HG03060 (cell line): ENCODE results near the gene PCID2.
"Not testable (repeated sequence)": the region's sequence is repeated elsewhere in the genome, so short reads cannot be mapped to it uniquely, and the experiment has no call there.

ENCODE experiments used
- ATAC-seq: cut with Tn5 transposase; IDR thresholded peaks from one replicate; pipeline ENCODE4 v1.9.1; 2021; ENCODE audit warnings: low read depth, moderate number of reproducible peaks; ENCODE audit not compliant: unreplicated experiment

The PCID2 gene

DNA sequence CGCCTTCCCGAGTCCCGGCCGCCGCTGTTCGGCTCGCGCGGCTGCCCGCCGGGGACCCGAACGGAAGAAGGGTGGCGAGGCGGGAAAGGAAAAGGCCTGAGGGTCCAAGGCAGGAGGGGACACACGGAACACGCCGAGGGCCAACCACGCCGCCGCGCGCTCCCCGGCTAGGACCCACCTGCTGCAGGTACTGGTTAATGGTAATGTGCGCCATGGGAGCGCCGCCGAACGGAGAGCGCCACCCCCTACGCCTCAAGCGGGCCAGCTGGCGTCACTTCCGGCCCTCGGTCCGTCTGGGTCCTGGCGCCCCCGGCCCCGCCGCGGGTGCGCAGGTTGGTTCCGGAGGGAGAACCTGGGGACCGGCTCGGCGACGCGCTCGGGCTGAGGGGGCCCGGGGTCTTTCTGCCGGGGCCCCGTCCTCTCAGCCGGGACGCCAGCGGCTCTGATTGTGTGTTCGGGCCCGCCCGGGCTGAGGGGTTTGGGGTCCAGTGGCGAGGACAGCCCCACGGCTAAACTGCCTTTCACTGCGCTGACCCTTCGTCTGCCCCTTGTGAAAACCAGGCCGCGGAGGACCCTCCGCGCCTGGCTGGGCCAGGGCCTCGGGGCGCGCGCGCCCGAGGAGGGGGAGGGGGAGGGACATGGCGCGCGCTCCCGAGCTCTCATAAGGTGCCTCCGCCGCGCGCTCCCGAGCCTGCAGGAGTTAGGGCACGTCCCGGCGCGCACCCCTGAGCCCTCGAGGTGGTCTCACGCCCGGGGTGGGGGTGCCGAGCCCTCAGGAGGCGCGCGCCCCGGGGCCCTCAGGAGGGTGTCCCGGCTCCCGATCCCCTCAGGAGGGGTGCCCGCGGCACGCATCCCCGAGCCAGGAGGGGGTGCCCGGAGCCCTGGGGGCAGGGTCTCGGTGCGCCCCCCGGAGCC, at the start of gene PCID2:
PCID2 (minus strand) TSS at position 249 of the 915 bp plus-strand sequence; CDS start at position 214, 35 bp downstream.
- ATAC-seq = peak; percentile 42

DNA sequence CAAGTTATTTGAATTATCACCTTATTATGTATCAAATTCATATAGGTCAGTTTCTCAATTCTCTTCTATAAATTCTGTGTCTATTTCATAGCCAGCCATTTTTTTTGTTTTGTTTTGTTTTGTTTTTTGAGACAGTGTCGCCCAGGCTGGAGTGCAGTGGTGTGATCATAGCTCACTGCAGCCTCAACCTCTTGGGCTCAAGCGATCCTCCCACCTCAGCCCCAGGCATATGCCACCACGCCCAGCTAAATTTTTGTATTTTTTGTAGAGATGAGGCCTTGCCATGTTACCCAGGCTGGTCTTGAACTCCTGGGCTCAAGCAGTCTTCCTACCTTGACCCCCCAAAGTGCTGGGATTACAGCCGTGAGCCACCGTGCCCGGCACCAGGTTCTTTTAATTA, 49.4 kb upstream of the PCID2 start:
- not testable (repeated sequence) for ATAC-seq

- ATAC-seq = no peak
These were observed 44.1 kb upstream of the PCID2 start for GRCh38 chr13:113252516-113253095.

- no peak for ATAC-seq
These were observed 37.7 kb upstream of the PCID2 start for GRCh38 chr13:113245849-113246796.

DNA sequence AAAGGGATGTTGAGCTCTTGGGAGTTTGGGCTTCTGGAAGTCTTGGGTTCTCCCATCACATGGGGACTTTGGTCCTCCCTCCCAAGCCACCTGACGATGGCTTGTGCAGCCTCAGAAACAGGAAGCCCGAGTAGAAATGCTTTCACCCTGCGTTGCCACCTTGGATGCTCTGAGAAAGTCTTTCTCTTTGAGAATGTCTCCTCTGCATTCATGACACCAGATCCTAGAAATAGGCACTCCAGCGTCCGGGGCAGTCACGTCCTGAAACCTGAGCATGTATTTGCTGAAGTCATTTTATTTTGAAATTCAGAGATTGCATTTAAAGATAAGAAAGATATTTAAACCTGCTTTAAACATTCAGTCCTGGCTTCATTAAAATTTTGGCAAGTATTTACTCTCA, 35.4 kb upstream of the PCID2 start:
- no peak for ATAC-seq

GRCh38 chr13:113241623-113242022, 33.2 kb upstream of the PCID2 start:
- not testable (repeated sequence) for ATAC-seq

GRCh38 chr13:113239986-113240385, 31.5 kb upstream of the PCID2 start:
- no peak for ATAC-seq

GRCh38 chr13:113239357-113239756, 30.9 kb upstream of the PCID2 start:
- ATAC-seq = no peak

DNA sequence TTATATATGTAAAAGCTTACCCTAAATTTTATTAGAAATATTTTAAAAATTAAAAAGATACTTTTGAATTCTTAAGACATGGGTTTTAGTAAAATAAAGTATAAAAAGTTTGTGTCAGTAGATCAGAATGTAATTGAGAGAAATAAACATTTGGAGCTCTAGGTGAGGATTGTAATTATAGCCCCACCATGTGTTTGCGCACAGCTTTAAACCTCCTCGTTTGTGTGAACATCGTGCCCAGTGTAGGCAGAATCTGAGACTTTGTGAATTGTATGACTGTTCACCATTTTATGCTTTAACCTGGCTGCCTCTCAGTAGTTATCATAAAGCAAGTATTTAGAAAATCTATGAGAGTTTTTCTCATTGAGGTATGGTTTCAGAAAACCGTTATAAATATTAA, 30.1 kb upstream of the PCID2 start:
- no peak for ATAC-seq

DNA sequence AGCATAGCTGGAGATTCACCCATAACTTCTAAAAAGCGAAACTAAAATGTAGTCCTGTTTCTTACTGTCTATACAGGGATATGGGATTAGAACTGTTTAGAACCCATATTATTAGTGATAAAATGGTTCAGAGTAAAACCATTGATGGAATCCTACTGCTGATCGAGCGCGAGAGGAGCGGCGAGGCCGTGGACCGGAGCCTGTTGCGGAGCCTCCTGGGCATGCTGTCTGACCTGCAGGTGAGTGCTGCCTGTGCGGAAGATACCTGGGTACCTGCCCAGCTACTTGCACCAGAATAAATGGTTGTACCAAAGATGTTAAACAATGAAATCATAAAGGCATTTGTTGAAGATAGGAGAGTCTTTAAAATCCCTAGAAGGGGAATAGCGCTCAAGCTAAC, 24.6 kb upstream of the PCID2 start:
- no peak for ATAC-seq

GRCh38 chr13:113232208-113233003, 23.9 kb upstream of the PCID2 start:
- no peak for ATAC-seq

DNA sequence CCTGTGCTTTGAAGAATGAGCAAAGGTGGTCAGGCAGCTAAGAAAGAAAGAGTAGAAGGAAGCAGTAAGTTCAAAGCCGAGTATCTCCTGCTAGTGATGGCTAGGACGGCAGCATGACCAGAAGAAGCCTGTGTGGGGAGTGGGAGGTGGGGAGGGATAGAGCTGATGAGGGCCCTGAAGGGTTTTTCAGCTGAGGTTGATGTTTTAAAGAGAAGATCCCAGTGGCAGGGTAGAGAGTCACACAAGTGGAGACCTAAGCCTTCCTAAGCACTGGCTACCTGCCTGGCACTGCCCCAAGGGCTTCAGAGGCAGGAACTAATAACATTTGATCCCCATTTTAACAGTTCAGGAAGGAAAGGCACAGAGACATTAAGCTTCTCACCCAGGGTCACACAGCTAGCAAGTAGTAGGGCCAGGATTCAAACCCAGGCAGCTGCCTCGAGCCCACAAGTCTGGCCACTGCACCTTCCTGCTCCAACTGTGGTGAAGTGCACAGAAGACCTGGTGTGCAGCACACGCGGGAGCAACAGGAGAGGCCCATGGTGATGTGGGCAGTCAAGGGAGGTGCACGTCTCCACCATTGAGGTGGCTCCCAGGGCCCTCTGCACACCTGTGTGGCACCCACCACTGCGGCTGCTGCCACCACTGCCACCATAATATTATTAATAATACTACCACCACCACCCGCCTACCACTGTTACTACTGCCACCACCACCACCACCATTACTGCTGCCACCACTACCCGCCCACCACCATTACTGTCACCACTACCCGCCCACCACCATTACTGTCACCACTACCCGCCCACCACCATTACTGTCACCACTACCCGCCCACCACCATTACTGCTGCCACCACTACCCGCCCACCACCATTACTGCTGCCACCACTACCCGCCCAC, 23.1 kb upstream of the PCID2 start:
- no peak for ATAC-seq

GRCh38 chr13:113229791-113230190, 21.3 kb upstream of the PCID2 start:
- ATAC-seq = no peak

DNA sequence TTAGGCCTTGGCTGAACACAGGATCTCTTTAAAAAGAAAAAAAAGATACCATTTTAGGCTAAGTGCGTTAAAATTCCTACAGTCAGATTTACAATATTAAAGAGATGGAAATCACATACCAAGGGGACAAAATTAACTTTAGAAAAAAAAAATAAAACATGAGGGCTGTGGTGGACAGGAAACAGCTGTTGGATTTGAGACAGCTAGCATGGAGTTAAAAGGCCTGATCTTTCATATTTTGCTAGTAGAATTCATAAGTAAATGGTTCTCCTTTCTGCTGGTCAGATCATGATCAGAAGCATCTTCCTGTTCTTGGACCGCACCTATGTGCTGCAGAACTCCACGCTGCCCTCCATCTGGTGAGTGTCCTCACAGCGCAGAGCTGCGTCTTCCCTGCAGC, 20.7 kb upstream of the PCID2 start:
- ATAC-seq = no peak

- ATAC-seq = no peak
These were observed 18.5 kb upstream of the PCID2 start for GRCh38 chr13:113226873-113227450.

GRCh38 chr13:113225515-113225914, 17.0 kb upstream of the PCID2 start:
- ATAC-seq = no peak

DNA sequence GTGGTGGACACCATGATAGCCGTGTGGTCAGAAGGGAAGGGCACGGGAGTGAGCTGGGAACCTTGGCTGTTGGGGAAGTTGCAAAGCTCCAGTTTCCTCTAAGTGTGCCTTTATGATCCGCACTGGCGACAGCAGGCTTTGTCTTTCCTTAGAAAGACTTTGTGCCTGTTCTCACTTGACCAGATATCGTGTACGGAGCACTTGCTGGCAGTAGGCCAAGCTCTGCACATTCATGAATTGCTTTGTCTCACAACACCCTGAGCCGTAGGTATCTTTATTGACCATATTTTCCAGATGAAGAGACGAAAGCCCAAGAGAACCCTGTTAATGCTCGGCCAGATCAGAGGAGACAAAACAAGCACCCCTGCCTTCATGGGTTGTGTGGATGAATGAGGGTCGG, 16.0 kb upstream of the PCID2 start:
- ATAC-seq = no peak

- no peak for ATAC-seq
These were observed 14.6 kb upstream of the PCID2 start for GRCh38 chr13:113223070-113223469.

DNA sequence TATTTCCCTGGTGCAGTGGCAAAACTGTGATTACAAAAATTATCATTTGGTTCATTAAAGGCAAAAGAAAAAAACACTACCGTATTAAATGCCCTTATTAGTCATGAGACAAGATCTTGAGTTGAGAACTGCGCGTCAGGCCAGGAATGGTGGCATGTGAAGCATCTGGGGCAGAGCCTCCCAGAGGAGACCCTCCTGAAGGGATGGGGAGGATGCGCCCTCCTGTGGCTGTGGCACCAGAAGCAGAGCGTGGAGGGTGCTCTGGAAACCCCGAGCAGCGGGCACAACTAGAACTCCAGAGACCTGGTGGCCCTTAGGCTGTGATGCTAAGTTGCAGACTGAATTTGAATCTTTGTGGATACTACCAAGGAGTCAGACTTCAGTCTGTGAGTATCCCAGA, 12.4 kb upstream of the PCID2 start:
- no peak for ATAC-seq
